ENCODE results near the gene ACP6.

GRCh38 chr1:147673406-147673805, 3.1 kb upstream of the ACP6 start:
- no peak for TF ChIP-seq CTCF (IDR thresholded peaks at IDR 0.05; ENCODE audit: extremely low read depth in 1 of 2, insufficient read depth in 1 of 2, low read depth in 1 of 2, low read length in 2 of 2)
- no peak for TF ChIP-seq POLR2A (IDR thresholded peaks at IDR 0.05; ENCODE audit: low read depth, low read length)
- no peak for TF ChIP-seq POLR2AphosphoS5 (IDR thresholded peaks at IDR 0.05; ENCODE audit: insufficient read depth, low read depth, low read length)
- no peak for TF ChIP-seq EZH2 (IDR thresholded peaks at IDR 0.05; ENCODE audit: borderline replicate concordance, low read depth, low read length, severe bottlenecking)
- no peak for TF ChIP-seq MYC (IDR thresholded peaks at IDR 0.05; ENCODE audit: low read depth, low read length)
